Smooth muscle cell (in vitro differentiated cells): ENCODE results near the gene GNG12. TPM values are rescaled to one million over a fixed set of nuclear protein-coding genes. Genes with fewer than 3 reads are reported as not detected.

Source experiments
- DNase-seq: peaks from one replicate; lab custom pipeline; 2025; ENCODE audit not compliant: unreplicated experiment; lab: John Stamatoyannopoulos, UW
- H2AFZ ChIP-seq: fragments of 200-600 bp; sonication (generic); 2 replicates; pipeline ENCODE4 v1.6.0; 2016; ENCODE audit warnings: antibody characterized with exemption, low read depth, mild to moderate bottlenecking
- H3F3A ChIP-seq: fragments of 200-600 bp; sonication (generic); 2 replicates; pipeline ENCODE4 v1.6.0; 2017; ENCODE audit warnings: antibody characterized with exemption, low read depth
- H3K27ac ChIP-seq: fragments of 200-600 bp; sonication (generic); 2 replicates; pipeline ENCODE4 v1.5.1; 2016; ENCODE audit warnings: low read depth, mild to moderate bottlenecking
- H3K27me3 ChIP-seq: fragments of 200-600 bp; sonication (generic); 2 replicates; pipeline ENCODE4 v1.6.1; 2016; ENCODE audit warnings: low read depth, mild to moderate bottlenecking
- H3K36me3 ChIP-seq: fragments of 200-600 bp; sonication (generic); 2 replicates; pipeline ENCODE4 v1.5.1; 2016; ENCODE audit warnings: low read depth
- H3K4me1 ChIP-seq: fragments of 200-600 bp; sonication (generic); 2 replicates; pipeline ENCODE4 v1.5.1; 2016; ENCODE audit warnings: low read depth
- H3K4me2 ChIP-seq: fragments of 200-600 bp; sonication (generic); 2 replicates; pipeline ENCODE4 v1.6.0; 2016; ENCODE audit warnings: mild to moderate bottlenecking
- H3K4me3 ChIP-seq: fragments of 200-600 bp; sonication (generic); 2 replicates; pipeline ENCODE4 v1.5.1; 2016; ENCODE audit warnings: mild to moderate bottlenecking
- H3K79me2 ChIP-seq: fragments of 200-600 bp; sonication (generic); 2 replicates; pipeline ENCODE4 v1.6.0; 2016; ENCODE audit warnings: low read depth, mild to moderate bottlenecking
- H3K9ac ChIP-seq: fragments of 200-600 bp; sonication (generic); 2 replicates; pipeline ENCODE4 v1.6.0; 2016; ENCODE audit warnings: low read depth
- H3K9me3 ChIP-seq: fragments of 200-600 bp; sonication (generic); replicated peaks from 2 replicates; pipeline ENCODE4 v1.5.1; 2016; ENCODE audit warnings: low read depth
- H4K20me1 ChIP-seq: fragments of 200-600 bp; sonication (generic); 2 replicates; pipeline ENCODE4 v1.6.0; 2016; ENCODE audit warnings: low read depth
- WGBS: methylation state at CpG from one replicate; pipeline ENCODE4 v1.1.7; 2016; ENCODE audit warnings: low lambda C conversion rate; 5-methylcytosine and 5-hydroxymethylcytosine counted together
- polyA plus RNA-seq: library from polyadenylated mRNA; unstranded; fragments of >200 nt; fragmentation: Nextera tagmentation; extraction: Ambion mirVana; gene quantifications from 2 replicates; pipeline ENCODE4 v1.2.1, GENCODE V29; 2016
- total RNA-seq: library from RNA; depleted of rRNA; stranded (reverse); fragments of >200 nt; gene quantifications from 2 replicates; pipeline ENCODE4 v1.2.3, GENCODE V29; 2014
- TF ChIP-seq, protein P1 (sequence below): fragments of 200-600 bp; sonication (generic); IDR thresholded peaks from 2 replicates; pipeline ENCODE4 v1.5.1; 2017; ENCODE audit warnings: borderline replicate concordance, mild to moderate bottlenecking, antibody characterized with exemption; ENCODE audit not compliant: insufficient read depth, poor library complexity, severe bottlenecking

The GNG12 gene
- total and polyA plus RNA-seq, 2 experiments from 2014 or later: 54.6 to 86.6 TPM

DNA sequence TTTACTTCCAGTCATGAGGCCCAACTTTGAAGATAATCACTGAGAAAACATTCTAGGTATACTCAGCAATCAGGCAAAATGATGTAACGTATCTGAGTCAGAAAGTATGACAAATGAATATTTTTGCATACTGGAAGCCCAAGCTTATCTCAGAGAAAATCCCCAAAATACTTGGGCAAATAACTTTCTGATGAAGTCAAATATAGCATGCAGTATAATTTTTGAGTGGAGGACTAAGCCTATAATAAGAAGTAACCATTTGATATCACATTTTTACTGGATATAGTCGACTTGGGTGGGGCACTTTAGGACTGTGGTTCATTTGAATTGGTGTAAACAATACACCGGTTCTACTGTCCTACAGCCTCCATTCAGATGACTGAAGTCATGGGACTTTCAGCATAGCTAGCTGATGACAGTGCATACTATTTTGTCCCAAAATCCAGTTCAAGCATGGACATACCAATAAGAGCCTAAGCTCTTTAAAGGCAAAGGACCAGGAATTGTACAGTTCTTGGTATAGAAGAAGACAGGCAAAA is 150.5 kb downstream of the GNG12 start:
- peak overlapping the region; percentile 99 for H3K27ac ChIP-seq
- peaks cover 20% of the 10 kb centered on the region for H4K20me1 ChIP-seq
- H3K4me3 ChIP-seq: no peak overlapping the region
- peaks cover 7% of the 10 kb centered on the region for H3K79me2 ChIP-seq
- no peaks in the 10 kb centered on the region for H3K27me3 ChIP-seq
- peak overlapping the region; percentile 51 for H3K9ac ChIP-seq
- WGBS: 38% methylated on average over 3 of the region's 3 CpGs
- H2AFZ ChIP-seq: no peak overlapping the region
- no peak for DNase-seq
- peaks cover 21% of the 10 kb centered on the region for H3K4me1 ChIP-seq
- H3K4me2 ChIP-seq: peak overlapping the region; percentile 84
- TF ChIP-seq, protein P1, sequence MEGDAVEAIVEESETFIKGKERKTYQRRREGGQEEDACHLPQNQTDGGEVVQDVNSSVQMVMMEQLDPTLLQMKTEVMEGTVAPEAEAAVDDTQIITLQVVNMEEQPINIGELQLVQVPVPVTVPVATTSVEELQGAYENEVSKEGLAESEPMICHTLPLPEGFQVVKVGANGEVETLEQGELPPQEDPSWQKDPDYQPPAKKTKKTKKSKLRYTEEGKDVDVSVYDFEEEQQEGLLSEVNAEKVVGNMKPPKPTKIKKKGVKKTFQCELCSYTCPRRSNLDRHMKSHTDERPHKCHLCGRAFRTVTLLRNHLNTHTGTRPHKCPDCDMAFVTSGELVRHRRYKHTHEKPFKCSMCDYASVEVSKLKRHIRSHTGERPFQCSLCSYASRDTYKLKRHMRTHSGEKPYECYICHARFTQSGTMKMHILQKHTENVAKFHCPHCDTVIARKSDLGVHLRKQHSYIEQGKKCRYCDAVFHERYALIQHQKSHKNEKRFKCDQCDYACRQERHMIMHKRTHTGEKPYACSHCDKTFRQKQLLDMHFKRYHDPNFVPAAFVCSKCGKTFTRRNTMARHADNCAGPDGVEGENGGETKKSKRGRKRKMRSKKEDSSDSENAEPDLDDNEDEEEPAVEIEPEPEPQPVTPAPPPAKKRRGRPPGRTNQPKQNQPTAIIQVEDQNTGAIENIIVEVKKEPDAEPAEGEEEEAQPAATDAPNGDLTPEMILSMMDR: no peak
- no peaks in the 10 kb centered on the region for H3K9me3 ChIP-seq
- peaks cover 27% of the 10 kb centered on the region for H3F3A ChIP-seq
- H3K36me3 ChIP-seq: no peaks in the 10 kb centered on the region

DNA sequence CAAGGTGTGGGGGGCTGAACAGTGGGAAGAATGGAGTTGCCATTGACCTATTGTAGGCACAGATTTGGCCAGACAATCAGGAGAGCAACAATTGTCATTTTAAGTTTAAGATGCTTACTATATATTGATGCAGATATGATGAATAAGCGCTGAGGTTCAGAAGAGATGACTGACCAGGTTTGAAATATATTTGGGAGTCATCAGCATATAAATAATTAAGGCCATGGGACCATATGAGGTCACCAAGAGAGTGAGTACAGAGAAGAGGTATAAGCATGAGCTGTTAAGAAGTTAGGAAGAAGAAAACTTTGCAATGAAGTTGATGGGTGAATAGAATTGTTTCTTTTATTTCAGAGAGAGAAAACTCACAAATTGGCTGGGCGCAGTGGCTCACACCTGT is 152.8 kb downstream of the GNG12 start:
- Histone ChIP-seq H3K27me3 (no peaks in the 10 kb centered on the region), H2AFZ (no peak overlapping the region), H3K27ac (no peak overlapping the region), H3F3A (peaks cover 21% of the 10 kb centered on the region), H3K4me3 (no peak overlapping the region), H3K36me3 (no peaks in the 10 kb centered on the region), H3K79me2 (no peaks in the 10 kb centered on the region), H3K4me2 (no peak overlapping the region), H3K4me1 (peaks cover 13% of the 10 kb centered on the region), H3K9ac (no peak overlapping the region), H4K20me1 (peaks cover 3% of the 10 kb centered on the region), H3K9me3 (no peaks in the 10 kb centered on the region)
- TF ChIP-seq, protein P1: no peak
- DNase-seq: no peak
- WGBS: 100% methylated on average over 2 of the region's 2 CpGs

DNA sequence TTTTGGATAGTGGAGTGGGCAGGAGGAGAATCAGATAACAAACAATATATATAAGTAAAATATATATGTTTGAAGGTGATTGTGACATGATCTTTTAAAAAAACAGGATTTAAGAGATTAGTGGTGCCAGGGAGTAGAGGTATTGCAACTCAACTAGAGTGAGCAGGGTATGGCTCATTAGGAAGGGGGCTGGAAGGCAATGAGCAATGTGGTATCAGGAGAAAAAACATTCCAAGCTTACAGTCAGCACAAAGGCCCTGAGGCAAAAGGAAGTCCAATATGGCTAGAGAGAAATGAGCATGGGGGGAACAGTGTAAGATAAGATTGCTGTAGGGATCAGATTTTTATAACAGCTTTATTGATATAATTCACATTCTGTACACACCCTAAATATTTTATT is 153.6 kb downstream of the GNG12 start:
- no peaks in the 10 kb centered on the region for H3K27me3 ChIP-seq
- H2AFZ ChIP-seq: no peak overlapping the region
- TF ChIP-seq, protein P1: no peak
- H3K79me2 ChIP-seq: no peaks in the 10 kb centered on the region
- no peaks in the 10 kb centered on the region for H3K9me3 ChIP-seq
- no peaks in the 10 kb centered on the region for H3K36me3 ChIP-seq
- peaks cover 18% of the 10 kb centered on the region for H3F3A ChIP-seq
- H3K4me3 ChIP-seq: no peak overlapping the region
- H4K20me1 ChIP-seq: no peaks in the 10 kb centered on the region
- peaks cover 13% of the 10 kb centered on the region for H3K4me1 ChIP-seq
- H3K27ac ChIP-seq: no peak overlapping the region
- H3K4me2 ChIP-seq: no peak overlapping the region
- H3K9ac ChIP-seq: no peak overlapping the region
- no peak for DNase-seq

DNA sequence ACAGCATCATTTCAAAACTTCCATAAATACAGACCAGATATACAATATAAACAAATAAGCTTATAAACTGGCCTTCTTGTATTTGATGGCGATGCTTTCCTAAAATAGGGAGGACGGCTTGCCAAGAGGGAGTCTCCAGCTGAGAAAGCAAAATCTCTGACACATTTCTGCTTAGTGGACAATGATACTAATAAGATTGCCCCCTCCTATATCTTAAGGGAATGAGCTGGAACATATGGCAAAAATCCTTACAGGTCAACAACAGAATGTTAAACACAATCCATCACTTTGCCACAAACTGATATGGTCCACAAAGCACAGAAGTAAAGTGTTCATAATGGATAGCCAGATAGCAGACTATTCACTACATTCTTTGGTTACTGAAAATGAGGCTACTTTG is 155.3 kb downstream of the GNG12 start:
- Histone ChIP-seq H3K79me2 (no peaks in the 10 kb centered on the region), H3K27ac (no peak overlapping the region), H3K4me3 (no peak overlapping the region), H3F3A (peaks cover 5% of the 10 kb centered on the region), H3K9ac (no peak overlapping the region), H3K4me2 (no peak overlapping the region), H4K20me1 (no peaks in the 10 kb centered on the region), H3K27me3 (no peaks in the 10 kb centered on the region), H3K36me3 (no peaks in the 10 kb centered on the region), H3K9me3 (no peaks in the 10 kb centered on the region), H2AFZ (no peak overlapping the region), H3K4me1 (peaks cover 3% of the 10 kb centered on the region)
- WGBS: 87% methylated on average over 2 of the region's 2 CpGs
- no peak for DNase-seq
- TF ChIP-seq, protein P1: no peak
